Measurements from ENCODE around the gene ZNF407.

The ZNF407 gene

GRCh38 chr18:74597034-74597661 lies 522 bp upstream of the ZNF407 start (continued):
- TF ChIP-seq ZNF26 (tag by site-specific recombination; IDR thresholded peaks at IDR 0.05) = no peak
- TF ChIP-seq ZNF274 (IDR thresholded peaks at IDR 0.05; ENCODE audit: low read length) = no peak
- TF ChIP-seq ZNF274 (tag by site-specific recombination; IDR thresholded peaks at IDR 0.05; ENCODE audit: borderline replicate concordance) = no peak
- no peak; the same call in 1 of the 2 replicates for TF ChIP-seq ZNF660 (tag by site-specific recombination; IDR thresholded peaks at IDR 0.05)
- TF ChIP-seq, protein P1, sequence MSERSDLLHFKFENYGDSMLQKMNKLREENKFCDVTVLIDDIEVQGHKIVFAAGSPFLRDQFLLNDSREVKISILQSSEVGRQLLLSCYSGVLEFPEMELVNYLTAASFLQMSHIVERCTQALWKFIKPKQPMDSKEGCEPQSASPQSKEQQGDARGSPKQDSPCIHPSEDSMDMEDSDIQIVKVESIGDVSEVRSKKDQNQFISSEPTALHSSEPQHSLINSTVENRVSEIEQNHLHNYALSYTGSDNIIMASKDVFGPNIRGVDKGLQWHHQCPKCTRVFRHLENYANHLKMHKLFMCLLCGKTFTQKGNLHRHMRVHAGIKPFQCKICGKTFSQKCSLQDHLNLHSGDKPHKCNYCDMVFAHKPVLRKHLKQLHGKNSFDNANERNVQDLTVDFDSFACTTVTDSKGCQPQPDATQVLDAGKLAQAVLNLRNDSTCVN (tag by site-specific recombination; optimal IDR thresholded peaks at IDR 0.05) = peak; percentile 11
- TF ChIP-seq OVOL3 (tag by site-specific recombination; IDR thresholded peaks at IDR 0.05) = no peak
- no peak for TF ChIP-seq ZNF223 (tag by site-specific recombination; IDR thresholded peaks at IDR 0.05)
- peak; percentile 76 for TF ChIP-seq SP2 (tag by site-specific recombination; IDR thresholded peaks at IDR 0.05)
- TF ChIP-seq ZNF341 (tag by site-specific recombination; IDR thresholded peaks at IDR 0.05; ENCODE audit: low read depth) = no peak; the same call in 1 of the 2 replicates
- TF ChIP-seq YY1 (tag by site-specific recombination; IDR thresholded peaks at IDR 0.05) = 0 out of 2 replicates have a peak, but pooled peaks have one; percentile 27
- TF ChIP-seq ZNF335 (tag by site-specific recombination; conservative IDR thresholded peaks at IDR 0.05) = peak; percentile 87
- TF ChIP-seq ZXDB (tag by site-specific recombination; IDR thresholded peaks at IDR 0.05) = 0 out of 2 replicates have a peak, but pooled peaks have one; percentile 37
- TF ChIP-seq ZNF211 (tag by site-specific recombination; IDR thresholded peaks at IDR 0.05; ENCODE audit: low read depth) = no peak
- no peak for TF ChIP-seq ZNF518A (tag by site-specific recombination; conservative IDR thresholded peaks at IDR 0.05; ENCODE audit: low read depth)
- TF ChIP-seq ZNF514 (tag by site-specific recombination; IDR thresholded peaks at IDR 0.05) = no peak
- TF ChIP-seq ZNF776 (tag by site-specific recombination; IDR thresholded peaks at IDR 0.05; ENCODE audit: borderline replicate concordance) = no peak
- no peak for TF ChIP-seq MZF1 (tag by site-specific recombination; IDR thresholded peaks at IDR 0.05; ENCODE audit: borderline replicate concordance)
- TF ChIP-seq KLF16 (tag by site-specific recombination; IDR thresholded peaks at IDR 0.05) = no peak
- TF ChIP-seq ZNF654 (tag by site-specific recombination; IDR thresholded peaks at IDR 0.05; ENCODE audit: low read depth) = no peak
- no peak for TF ChIP-seq ZNF239 (tag by site-specific recombination; IDR thresholded peaks at IDR 0.05)
- no peak for TF ChIP-seq ZNF558 (tag by site-specific recombination; IDR thresholded peaks at IDR 0.05)
- TF ChIP-seq ZFP37 (tag by site-specific recombination; IDR thresholded peaks at IDR 0.05) = no peak
- TF ChIP-seq GLI2 (tag by site-specific recombination; IDR thresholded peaks at IDR 0.05; ENCODE audit: borderline replicate concordance, low read depth) = no peak
- TF ChIP-seq ZNF48 (tag by site-specific recombination; IDR thresholded peaks at IDR 0.05) = no peak
- no peak for TF ChIP-seq ZNF10 (tag by site-specific recombination; IDR thresholded peaks at IDR 0.05)
- TF ChIP-seq EGR2 (tag by site-specific recombination; IDR thresholded peaks at IDR 0.05; ENCODE audit: low read depth) = no peak
- TF ChIP-seq ZNF645 (tag by site-specific recombination; IDR thresholded peaks at IDR 0.05) = no peak
- TF ChIP-seq ZNF155 (tag by site-specific recombination; IDR thresholded peaks at IDR 0.05) = no peak
- TF ChIP-seq ZNF621 (tag by site-specific recombination; IDR thresholded peaks at IDR 0.05) = no peak
- no peak for TF ChIP-seq ZNF473 (tag by site-specific recombination; IDR thresholded peaks at IDR 0.05)
- 0 out of 2 replicates have a peak, but pooled peaks have one; percentile 12 for TF ChIP-seq ZSCAN30 (tag by site-specific recombination; IDR thresholded peaks at IDR 0.05)
- TF ChIP-seq ZBTB8A (tag by site-specific recombination; IDR thresholded peaks at IDR 0.05) = peak; percentile 51; the same call in 1 of the 2 replicates

Data from HEK293 (cell line).